NB4 (cell line): ENCODE results near the gene PLEK2.

Experiments
- CTCF ChIP-seq: IDR thresholded peaks from one replicate; pipeline ENCODE4 v1.5.1; 2012; ENCODE audit warnings: low read depth, low read length
- MAX ChIP-seq: IDR thresholded peaks from 2 replicates; pipeline ENCODE4 v1.6.1; 2011; ENCODE audit warnings: low read depth, low read length

DNA sequence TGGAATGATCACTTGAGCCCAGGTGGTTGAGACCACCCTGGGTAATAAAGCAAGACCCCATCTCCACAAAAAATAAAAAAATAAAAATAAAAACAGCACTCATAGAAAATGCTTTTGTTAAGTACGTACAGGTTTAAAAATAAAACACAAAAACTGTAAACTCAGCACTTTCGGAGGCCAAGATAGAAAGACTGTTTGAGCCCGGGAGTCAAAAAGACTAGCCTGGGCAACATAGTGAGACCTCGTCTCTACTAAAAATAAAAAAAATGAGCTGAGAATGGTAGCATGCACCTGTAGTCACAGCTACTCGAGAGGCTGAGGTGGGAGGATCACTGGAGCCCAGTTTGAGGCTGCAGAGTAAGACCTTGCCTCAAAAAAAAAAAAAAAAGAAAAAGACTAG, 59.9 kb downstream of the PLEK2 start:
- TF ChIP-seq MAX (no peak), CTCF (no peak)
